Astrocyte of the hippocampus (primary cell): ENCODE results near the gene EDA.
A peak's percentile ranks its signal among the peaks of the same experiment; 100 is the strongest.

ENCODE experiments used
- DNase-seq: peaks from one replicate; pipeline ENCODE4 v3.0.0; 2011; ENCODE audit warnings: low read depth, low spot score

Gene EDA

DNA sequence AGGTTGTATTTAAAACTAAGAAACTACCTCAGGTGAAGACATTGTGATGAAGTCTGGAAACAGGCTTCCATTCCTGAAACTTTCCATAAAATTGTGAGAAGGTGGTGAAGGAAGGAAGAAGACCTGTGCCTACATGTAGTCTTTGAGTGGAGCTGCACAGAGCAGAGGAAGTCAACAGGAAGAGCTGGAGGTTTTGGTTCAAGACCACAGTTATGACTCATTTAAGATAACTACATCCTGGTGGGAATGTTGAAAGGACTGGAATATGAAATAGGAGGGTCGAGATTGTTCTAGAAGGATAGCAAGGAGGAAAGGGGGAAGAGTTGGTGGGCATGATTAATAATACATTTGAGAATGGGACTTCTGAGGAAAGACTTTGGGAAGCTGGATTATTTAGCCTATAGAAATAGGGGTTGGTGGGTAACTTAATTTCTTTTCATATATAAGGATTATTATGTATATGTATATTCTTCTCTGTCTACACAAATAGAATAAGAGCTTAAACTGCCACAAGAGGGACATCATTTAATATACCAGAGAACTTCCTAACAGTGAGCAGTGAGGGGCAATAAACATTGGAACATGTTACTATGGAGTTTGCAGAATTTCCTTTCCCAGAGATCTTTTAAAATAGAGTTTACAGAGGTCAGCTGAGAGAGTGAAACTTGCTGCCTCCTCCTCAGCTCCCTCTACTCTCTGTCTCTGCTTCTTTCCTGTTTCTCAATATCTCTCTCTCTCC is 410.4 kb downstream of the EDA start:
- no peak for DNase-seq

DNA sequence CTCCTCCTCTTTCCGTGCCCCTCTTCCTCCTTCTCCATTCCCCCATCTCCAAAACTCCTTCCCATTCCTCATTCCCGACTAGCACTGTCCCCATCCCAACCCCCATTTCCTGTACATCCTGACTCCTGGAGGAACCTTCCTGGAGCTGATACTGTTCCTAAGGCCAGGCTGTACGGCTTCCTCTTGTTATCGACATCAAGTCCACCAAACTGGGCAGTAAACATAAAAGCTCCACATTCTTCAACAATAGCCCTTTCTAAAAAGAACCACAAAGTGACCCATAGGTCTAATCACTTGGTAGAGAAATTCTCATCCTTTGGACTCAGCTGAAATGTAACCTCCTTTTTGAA is 410.9 kb downstream of the EDA start:
- DNase-seq, result no peak

DNA sequence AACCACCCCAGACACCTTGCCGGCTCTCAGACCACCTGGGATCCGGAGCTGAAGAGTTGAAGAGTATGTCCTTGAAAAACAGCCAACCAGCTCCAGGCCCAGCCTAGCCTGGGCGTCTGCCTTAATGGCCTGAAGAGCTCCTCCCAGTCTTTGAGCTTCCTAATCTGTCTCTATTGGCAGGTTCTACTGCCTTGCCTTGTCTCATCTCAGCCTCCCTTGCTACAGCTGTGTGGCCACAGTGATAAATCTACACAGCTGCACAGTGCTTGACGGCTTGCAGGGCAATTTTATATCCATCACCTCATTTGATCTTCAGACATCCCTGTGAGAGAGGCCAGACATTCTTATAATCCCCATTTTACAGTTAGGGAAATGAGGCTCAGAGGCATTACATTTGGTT is 413.9 kb downstream of the EDA start:
- DNase-seq, result no peak

DNA sequence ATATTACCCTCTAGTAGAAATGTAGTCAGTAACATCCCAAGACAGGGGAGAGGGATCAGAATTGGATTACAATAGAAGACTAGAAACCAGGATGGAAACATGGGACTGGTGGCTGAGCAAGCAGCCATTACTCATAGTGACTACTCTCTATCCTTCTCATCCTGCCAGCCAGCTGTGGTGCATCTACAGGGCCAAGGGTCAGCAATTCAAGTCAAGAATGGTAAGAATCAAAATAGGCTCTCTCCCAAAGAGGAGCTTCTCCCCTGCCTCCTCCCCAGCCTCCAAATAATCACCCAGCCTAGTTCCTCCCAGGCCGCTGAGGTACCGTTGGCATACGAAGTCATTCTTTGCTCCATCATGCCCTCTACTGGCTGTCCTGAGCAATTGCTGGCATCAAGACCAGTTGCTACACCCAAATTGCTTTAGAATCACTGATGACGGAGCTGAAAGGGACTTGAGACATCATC is 414.4 kb downstream of the EDA start:
- DNase-seq, result peak; percentile 40

DNA sequence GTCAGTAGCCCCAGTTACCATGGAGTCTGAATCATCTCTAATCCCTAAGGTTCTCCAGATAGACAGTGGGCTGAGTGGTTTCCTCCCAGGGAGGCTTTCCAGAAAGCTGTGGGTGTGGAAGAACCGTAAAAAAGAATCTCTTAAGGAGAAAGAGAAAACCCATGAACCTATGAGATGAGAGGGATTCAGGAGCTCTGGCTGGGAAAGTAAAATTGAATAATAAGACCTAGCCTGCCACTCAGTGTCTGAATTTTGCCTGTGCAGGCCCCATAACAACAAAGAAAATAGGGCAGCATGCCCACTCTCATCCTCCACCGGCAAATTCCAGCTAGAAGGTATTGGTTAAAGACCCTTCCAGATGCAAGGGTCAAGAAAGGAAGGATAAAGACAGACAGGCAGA is 416.9 kb downstream of the EDA start:
- DNase-seq, result no peak

DNA sequence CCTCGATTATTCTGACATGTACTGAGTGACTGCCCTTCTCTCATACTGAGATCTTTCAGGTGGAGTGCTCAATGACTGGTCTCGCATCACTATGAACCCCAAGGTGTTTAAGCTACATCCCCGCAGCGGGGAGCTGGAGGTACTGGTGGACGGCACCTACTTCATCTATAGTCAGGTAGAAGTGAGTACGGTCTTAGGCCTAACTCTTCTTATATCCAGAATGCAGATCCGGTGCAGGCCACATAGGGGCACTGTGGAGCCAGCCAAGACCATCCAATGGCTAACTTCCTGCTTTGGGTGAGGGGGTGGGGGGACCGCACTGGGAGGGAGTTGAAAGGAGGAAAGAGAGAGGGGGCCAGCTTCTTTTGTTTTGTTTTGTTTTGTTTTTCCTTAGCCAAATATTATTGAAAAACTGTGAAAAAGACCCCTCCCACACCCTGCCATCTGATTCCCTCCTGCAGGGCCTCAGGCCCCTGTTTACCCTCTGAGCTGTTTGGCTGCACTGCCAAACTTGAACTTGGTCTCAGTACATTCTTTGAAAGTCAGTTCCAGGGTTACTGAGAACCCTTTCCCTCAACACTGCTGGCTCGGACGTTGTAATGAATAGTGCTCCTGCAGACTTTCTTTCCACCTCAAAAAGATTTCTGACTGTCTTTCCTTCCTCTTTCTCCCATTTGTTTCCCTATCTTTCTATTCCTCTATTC is 417.6 kb downstream of the EDA start:
- peak; percentile 5 for DNase-seq

DNA sequence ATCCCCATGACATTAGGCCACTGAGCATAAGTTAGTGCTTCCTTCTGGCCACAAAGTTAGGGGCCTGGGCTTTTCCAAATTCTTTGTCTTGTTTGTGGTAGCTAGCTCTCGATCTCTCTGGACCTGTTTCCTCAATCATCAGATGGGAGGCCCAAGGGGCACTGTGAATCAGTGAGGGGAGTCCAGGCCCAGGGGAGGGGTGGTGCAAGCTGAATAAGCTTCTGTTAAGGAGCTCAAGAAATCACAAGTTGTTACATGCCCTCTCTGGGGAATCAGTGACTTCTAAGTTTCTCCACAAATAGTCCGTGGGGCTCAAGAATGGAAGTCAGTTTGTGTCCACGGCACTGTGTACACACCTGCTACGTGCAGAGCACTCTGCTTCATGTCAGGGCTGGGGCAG is 418.7 kb downstream of the EDA start:
- DNase-seq, result no peak

DNA sequence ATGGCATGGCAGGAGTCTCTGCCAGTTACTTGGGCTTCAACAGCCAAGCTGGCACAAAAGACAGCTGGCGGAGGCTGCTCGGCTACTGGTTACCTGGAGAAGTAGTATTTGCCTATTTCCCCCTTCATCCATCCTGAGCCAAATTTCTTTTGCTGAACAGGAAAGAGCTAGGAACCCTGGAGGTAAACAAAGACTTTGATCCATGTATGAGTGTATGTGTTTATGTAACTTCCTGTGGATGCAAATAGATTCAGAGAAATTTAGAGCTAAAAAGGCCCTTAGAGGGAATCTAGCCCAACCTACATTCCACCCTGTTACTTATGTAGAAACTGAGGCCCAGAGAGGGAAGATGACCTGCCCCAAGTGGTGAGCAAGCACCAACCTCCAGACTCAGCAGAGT is 422.6 kb downstream of the EDA start:
- DNase-seq, result no peak

DNA sequence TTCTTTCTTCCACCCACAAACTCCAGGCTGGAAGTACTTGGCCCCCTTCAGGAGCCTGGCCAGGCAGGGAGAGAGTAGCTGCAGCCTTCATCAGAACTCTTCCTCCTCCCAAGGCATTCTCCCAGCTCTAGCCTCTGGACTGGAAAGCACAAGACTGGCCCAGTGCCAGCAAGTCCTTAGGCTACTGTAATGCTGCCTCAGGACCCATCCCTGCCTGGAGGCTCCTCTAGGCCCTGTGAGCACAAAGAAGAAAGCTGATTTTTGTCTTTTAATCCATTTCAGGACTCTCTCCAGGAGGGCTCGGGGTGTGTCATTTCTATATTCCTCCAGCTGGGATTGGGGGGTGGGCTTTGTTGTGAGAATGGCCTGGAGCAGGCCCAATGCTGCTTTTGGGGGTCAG is 423.0 kb downstream of the EDA start:
- no peak for DNase-seq

DNA sequence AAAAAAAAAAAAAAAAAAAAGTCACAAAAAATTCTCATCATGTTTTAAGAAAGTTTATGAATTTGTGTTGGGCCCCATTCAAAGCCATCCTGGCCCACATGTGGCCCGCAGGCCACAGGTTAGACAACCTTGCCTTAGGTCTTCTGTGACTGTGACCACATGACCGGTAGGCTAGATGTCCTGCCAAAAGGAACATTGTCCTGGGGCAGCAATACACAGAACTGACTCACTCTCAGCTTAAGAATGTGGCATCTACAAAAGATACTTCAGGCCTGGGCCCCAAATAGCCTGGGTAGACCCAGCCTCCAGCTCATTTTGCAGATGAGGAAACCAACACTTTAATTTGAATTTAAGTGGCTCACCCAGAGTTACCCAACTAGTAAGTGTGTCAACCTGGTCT is 423.8 kb downstream of the EDA start:
- DNase-seq, result no peak

DNA sequence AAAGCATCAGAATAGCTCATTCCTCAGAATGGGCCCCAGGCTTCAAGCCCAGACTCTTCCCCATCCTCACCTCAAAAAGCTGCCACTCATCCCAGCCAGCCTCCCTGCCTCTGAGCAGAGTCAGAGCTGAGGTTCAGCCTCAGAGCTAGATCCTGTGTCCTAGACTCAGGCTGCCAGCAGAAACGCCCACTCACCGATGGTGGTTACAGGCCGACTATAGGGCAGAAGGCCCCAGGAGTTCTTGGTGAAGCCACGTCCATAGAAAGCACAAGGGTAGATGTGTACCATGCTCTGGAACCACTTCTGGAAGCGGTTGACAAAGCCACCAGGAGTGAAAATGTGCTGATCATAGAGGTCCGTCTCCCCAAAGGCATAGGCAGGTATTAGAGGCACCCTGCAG is 426.1 kb downstream of the EDA start:
- DNase-seq, result no peak

DNA sequence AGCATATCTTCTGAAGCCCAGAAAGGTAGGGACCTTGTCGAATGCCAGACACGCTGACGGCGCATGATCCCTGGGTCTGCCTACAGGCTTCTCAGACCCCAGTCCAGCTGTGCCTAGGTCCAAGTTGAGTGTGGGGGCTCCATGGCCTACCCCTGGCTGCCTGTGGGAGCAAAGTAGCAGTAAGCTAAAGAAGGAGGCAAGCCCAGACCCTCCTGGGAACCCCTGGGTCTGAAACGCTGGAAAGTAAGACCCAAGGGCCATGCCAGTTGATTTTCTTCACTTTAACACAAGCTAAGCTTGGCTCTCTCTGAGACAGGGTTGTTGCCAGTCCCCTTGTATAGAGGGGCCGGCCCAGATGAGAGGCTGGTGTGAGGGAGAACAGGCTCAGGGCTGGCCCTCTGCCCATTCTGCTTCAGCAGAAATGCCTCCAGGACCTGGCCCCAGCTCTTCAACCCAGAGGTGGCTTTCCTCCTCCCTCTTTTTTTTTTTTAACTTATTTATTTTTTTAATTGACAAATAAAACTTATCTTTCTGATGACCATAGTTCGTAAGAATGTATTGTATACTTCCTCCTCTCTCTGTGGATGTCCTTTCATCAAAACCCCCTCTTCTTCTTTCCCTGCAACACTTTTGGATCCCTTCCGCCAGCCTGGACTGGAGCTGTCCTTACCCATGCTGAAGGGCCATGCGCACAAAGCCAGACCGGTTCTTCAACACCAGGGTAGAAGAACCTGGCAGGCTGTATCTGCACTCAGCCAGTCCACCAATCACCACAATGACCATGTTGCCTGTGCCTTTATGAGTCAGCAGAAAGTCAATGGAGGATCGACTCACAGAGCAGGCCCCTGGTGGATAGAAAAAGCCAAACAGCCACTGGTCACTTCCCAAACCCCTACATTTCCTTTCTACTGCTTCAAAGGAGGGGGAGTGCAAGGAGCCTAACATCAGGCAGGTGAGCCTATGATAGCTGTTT is 426.8 kb downstream of the EDA start:
- DNase-seq, result no peak

DNA sequence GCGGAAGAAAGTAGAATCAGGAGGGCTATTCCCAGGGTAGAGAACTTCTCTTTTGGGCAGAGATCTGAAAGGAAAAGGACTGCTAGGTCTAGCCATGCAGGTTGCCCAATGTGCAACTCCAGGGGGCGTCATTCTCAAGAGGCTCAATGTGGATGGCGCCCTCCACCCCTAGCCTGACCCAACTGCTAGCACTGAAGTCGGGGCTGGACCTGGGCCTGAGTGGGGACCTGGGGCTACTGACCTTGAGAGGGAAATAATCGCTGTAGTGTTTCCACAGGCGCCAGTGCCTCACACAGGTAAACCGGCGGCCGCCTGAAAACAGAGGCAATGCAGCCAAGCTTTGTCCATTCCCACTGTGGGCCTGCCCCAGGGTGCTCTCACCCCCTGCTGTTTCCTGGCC is 427.8 kb downstream of the EDA start:
- DNase-seq, result no peak

DNA sequence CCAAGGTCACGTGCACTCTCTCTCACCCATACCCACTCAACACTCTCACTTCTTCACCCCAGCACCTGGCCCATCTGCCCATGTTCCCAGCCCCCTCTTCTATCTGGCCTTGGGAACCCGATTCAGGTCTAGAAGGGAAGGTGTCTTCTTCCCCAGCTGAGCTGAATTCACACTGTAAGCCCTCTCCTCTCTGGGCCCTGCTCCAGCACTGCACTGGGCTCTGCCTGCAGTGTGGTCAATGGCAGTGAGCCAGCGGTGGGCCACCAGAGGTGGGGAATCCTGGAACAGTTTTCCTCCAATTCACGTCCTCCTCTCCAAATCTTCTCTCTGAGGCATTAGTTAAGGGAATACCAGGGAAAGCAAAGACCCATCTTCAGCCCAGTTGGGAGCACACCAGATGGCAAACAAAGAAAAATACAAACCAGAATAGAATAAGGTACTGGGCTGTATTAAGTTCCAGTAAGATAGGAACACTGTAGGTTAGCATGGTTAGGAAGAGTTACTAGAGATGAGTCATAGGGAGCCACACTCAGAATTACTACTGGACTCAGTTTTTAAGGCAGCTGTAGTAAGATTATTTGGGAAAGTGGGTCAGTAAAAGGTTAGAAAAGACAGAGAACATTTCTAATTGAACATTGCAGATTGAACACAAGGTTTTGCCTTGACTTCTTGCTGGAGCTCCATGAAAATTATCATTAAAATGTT is 428.8 kb downstream of the EDA start:
- DNase-seq, result no peak

DNA sequence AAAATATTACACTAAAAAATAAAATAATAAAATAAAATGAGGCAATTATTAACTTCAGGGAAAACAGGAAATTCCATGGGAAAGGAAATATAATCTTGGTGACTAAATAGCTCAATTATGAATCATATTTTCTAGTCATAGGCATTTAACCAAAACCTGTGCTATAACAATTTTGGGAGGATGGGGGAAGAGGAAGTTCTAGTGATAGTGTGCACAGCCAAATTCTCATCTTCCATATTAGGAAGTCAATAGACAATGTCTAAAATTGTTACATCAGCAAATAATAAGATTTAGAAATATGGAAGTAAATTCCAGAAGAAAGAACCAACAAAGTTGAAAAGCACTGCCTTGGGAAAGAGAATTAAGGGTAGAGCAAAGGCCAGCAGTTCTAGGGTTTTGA is 431.1 kb downstream of the EDA start:
- DNase-seq, result no peak

DNA sequence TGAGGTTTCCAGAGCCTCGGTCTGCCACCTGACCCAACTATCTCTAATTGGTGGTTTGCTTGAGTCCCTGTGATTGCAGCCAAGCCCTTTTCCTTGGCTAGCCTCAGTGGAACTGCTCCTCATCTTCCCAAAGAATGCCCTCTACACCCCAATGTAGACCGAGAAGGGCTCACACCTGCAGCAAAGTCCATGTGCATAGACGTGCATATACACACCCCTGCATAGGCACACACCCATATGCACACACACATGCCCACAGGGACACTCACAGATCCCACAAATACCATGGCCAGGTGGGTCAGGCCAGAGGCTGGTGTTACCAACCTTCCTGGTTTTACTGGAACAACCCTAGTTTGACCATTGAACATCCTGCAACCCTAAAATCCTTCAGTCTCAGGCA is 433.5 kb downstream of the EDA start:
- DNase-seq, result no peak

DNA sequence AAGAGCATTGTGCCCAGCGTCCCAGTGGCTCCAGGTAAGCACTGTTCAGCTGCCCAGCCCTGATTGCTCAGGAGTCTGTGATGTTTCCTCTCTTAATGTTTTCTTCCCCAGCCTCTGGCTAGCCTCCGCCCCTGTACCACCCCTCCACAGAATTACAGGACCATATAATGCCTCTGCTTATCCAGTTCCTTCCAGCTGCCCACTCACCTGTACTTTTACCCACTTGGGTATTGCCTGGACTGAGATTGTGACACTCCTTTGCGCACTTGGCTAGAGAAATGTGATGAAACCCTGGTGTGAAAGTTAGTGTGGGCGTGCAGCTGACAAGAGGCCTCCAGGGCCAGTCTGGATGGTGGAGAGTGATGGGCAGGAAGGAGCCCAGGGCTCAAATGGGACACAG is 434.0 kb downstream of the EDA start, which contains the start of gene AWAT2:
Gene AWAT2 (minus strand): TSS at position 14 of the 400 bp plus-strand sequence. CDS start 6 bp downstream, at position 8.
- no peak for DNase-seq

DNA sequence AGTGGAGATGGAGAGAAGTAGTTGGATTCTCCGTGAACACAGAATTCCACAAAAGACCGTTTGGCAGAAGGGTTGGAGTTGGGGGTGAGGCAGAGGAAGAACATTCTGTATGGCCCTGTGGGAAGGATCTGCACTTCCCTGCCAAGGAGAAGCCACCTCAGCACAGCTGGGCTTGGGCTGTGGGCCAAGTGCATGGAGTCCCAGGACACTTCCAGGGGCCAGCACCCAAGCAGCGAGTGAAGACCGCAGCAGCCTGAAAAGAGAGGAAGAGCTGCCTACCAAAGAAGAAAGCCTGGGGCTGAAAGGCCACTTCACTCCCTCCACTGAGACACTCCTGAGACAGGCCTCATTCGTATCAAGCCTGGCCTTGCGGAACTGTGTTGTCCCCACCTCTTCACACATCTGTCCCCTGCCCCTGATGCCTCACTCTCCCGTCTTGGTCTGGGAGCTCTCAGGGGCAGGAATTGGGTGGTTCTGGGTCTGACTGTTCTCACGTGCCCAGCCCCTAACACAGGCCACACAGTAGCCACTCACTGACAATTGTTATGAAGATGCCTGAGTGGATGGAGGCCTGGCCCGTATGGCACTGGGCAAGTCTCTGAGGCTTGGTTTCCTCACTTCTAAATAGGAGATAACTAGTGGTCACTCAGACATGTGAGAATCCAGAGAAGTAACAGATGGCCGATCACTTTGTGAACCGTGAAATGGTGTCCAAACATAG is 437.1 kb downstream of the EDA start:
- no peak for DNase-seq

DNA sequence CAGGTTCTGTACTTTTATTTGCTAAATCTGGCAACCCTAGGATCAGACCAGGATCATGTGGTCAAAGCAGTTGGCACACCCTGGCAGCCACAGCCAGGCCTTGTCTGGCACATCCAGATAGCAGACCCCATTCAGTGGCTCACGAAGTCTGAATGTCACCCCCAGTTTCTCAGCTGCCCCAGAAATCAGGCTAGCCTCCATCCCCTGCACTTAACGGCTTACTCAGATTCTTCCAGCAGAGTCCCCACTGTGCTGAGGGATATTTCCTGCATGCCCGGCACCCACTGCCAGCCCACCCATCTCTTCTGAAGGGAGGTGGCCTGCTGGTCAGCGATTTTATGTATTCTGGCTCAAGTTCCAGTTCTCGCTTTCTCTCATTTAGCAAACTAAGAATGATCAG is 438.5 kb downstream of the EDA start:
- DNase-seq, result no peak

DNA sequence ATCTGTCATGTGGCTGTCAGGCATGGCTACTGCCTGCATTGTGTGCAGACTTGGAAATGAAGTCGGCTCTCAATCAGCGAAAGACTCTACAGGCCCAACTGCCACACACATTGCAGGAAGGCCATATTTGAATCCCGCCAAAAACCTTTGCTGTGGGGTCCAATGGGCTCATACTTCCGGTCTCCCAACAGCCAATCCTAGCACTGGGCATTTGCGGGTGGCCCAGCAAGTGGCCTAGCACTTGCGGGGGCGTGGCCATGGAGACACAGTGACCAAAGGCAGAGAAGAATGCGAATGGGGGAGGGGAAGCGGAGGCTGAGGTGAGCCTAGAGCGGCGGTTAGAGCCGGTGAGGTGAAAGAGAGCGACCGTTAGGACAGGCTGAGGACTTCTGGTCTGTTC is 446.2 kb downstream of the EDA start, which contains the start of gene OTUD6A:
Gene OTUD6A (plus strand): TSS at position 382 of the 400 bp plus-strand sequence. CDS start 68 bp downstream, outside the sequence.
- DNase-seq, result no peak
